Fibroblast of the conjunctiva (primary cell): ENCODE data around the gene CHAD.

Experiments
- DNase-seq: peaks from one replicate; pipeline ENCODE4 v3.0.0-alpha.2; 2010; ENCODE audit warnings: low read depth

CHAD gene, protein sequence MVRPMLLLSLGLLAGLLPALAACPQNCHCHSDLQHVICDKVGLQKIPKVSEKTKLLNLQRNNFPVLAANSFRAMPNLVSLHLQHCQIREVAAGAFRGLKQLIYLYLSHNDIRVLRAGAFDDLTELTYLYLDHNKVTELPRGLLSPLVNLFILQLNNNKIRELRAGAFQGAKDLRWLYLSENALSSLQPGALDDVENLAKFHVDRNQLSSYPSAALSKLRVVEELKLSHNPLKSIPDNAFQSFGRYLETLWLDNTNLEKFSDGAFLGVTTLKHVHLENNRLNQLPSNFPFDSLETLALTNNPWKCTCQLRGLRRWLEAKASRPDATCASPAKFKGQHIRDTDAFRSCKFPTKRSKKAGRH

DNA sequence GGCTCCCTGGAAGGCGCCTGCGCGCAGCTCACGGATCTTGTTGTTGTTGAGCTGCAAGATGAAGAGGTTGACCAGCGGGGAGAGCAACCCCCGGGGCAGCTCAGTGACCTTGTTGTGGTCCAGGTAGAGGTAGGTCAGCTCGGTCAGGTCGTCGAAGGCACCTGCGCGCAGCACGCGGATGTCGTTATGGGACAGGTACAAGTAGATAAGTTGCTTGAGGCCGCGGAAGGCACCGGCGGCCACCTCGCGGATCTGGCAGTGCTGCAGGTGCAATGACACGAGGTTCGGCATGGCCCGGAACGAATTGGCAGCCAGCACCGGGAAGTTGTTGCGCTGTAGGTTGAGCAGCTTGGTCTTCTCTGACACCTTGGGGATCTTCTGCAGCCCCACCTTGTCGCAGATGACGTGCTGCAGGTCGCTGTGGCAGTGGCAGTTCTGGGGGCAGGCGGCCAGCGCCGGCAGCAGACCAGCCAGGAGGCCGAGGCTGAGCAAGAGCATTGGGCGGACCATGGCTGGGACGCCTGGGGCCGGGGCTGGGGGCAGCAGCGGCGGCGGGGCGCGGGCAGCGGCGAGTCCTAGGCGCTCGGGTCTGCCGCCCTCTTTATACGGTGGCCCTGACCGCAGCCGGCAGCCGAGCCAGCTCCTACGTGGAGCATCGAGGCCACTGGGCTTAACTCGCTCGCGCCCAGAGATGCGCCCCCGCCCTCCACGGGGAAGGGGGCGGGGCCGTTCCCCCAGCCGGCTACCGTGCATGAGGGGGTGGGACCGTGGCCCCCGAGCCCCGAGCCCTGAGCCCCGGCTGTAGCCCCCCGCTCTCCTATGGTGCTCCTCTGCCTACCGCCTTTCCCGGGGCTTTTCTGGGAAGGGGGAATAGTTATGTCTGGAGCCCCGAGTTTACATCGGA lies at the start of gene CHAD:
Gene CHAD (minus strand): TSS at position 577 of the 904 bp plus-strand sequence. CDS start 67 bp downstream, at position 510.
- no peak for DNase-seq

DNA sequence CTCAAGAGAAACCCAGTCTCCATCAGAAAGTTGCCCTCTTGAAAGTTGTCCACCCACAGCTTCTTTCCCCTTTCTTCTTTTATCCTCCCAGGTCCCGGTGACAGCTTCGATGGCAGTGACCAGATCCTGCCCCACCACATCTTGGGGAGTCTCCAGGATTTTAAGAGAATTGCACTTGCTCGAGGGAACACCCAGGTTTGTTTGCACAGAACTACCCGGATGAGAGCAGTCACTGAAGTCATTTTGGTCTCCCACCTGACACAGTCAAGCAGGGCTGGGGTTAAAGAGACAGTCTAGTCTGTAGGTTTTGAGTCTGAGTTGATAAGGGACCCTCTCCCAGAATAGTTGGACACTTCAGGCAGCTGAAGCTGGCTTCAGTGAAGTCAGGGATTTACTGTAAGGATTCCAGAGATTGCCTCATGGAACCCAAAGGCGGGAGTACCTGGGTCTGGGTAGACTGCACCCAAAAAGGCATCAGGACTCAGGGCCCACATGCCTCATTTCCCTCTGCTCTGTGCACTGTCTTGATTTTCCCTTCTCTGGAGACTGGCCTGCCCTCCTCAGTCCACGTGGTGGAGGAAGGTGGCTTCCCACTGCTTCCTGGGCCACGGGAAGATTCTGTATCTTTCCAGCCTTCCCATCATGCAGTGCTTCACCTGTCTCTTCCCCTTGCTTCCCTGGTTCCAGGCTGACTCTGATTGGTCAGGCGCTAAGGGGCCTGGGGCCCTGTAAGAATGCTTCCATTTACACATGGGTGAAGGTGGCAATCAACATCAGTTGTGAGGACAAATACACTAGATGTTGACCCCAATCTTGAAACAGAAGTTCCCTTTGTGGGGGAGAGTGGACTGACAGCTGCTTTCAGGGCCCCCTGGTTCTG lies 49.1 kb upstream of the CHAD start:
- no peak for DNase-seq

DNA sequence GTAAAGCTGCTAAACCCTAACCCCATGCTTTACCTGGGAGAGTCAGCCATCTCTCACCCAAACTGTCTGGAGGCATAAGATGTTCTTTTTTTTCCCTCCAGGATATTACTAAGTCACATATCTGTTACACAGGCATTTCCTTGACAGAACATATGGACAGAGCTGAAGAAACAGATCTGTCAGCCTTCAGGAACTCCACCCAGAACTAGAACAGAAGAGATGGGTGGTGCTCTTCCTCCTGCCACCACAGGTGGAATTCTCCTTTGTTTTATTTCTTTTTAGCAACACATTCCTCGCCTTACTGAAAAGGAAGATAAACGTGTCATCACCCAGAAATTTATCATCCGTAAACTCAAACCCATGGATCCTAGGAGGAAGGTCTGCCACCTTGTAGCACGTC lies 48.3 kb upstream of the CHAD start:
- no peak for DNase-seq

DNA sequence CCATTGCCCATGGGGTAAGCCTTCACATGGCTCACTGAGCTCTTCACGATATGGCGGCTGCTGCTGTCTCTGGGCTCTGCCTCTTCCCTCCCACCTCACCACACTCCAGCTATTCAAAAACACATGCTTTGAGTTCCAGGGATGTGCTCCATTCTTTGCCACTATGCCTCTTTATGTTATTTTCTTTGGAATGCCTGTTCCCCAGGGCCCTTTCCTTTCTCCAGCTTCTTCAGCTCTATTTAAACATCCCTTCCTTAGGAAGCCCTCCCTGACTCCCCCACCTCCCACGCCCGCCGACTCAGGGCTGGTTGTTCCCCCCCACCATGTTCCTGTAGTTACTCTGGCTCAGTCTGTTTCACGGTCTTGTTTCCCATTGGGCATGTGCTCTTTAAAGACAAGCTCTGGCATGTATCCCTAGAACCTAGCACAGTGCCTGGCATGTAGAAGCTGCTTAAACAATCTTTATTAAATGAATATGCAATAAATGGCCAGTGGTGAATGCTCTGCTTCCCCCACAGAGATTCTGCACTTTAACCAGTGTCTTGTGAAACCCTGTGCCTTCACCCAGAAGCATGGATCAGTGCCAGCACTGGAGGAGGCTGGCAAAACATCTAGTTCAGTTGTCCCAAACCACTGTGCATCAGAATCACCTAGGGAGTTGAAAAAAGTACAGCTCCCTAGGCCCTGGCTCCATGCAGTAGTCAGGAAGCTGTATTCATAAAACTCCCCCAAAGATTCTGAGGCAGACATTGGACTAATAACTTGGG lies 46.4 kb upstream of the CHAD start:
- DNase-seq: peak; percentile 50

DNA sequence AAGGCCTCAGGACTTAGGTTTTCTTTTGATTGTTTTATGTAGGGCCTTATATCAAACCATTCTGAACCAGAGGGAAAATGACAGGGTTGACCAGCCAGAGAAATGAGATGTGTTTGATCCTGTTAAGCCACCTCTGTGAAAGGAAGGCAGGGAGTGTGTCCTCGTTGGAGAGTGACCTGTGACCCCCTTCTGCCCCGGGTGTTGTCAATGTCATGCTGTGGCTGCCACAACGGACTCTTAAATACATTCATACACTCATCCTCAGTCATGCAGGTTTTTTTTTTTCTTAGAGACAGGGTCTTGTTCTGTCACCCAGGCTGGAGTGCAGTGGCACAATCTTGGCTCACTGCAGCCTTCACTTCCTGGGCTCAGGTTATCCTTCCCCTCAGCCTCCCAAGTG lies 45.7 kb upstream of the CHAD start:
- DNase-seq: no peak

DNA sequence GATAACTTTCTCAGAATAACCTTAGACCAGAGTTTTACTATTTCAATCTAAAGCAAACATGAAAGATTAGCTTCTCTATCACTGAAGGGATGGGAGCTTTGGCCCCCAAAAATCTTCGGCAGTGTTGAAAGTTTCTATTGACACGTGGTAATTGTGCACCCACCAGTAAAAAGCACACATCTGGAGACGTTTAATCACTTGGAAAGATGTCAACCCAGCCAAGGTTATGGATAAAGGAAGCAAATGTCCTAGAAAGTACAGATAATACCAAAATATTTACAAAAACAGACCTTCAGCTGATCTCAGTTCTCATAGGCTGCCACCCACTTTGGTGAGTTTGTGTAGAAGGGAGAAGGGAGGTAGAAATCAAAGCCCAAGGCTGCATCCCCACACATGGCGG lies 44.8 kb upstream of the CHAD start:
- DNase-seq: no peak

DNA sequence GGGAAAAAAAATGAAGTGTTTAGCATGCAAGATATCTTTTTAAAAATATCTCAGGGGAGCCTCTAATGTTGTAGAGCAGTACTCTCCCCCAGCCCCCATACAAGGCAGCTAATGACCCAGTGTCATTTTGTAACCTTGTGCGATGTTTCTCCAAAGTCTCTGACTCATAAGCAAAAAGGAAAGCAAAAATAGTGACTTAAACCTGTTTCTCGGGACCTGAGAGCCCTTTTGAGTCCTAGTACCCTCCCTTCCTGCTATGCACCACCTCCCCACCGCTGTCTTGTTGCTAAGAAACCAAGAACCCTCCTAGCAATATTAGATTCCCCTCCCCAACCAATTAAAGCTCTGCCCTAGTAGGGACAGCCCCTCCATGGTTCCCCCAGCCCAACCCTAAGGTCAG lies 42.4 kb upstream of the CHAD start:
- no peak for DNase-seq

DNA sequence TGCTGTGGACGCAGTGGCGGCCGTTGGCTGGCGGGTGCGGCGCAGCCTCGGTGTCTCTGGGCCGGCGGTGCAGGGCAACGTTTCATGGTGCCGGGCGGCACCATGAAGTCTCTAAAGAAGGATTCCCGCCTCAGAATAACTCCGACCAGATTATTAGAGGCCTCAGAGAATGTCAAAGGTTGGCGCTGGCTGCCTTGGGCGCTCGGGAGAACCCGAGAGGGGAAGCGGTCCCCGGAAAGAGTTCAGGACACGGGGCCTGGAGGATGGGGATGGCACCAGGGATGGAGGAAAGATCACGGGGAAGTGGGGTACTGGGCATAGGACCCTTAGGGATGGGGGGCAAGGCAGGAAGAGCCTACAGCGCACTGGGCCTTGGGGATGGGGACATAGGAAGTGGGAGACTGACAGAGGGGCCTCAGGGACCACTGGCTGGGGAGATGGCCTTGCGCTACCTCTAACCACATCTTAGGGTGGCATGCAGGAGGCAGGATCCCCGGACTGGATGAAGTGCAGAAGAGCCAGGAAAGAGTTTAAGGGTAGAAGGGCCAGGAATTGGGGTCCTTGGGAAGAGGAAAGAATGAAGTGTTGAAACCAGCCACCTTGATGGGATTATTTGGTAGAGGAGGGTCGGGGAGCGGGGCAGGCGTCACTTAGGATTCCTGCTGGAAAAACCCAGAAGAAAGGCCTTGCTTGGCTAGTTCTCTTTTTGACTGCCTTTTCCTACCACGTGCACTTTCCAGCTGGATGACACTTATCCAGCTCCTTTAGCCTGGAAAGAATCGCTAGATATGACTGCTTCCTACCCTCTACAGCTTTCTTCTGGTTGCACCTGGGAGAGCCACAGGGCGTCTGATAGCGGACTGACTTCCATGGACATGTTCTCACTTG lies 40.1 kb upstream of the CHAD start:
- no peak for DNase-seq

DNA sequence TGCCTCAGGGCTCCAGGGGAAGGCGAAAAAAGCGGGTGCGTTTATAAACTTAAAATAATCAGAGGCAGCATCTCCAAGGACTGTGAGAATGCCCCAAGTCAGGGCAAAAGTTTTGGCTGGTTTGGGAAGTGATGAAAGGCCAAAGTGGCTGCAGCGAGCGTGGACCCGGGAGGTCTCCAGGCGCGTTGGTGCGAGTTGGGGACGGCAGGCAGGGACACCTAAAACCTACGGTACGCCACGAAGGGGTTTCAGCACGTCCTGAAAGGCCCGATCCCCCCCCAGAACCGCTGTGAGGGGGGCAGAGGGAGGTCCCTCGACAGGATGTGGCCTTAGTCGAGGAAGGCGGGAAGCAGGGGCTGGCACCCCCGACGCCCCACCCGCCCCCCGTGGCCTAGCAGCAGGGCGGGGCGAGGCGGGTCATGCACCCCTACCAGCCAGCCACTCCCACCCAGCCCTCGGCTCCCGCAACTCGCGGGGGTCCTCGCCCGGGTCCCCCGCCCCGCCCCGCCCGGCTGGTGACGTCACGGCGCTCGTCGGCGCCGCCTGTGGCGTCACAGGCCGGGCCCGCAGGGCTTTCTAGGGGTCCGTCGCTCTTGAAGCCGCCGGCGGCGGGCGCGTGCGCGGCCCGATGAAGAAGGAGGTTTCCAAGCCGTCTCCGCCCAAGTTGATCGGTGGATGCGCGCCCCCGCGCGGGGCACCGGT lies 39.3 kb upstream of the CHAD start, which contains the start of gene MYCBPAP:
Gene MYCBPAP (plus strand): TSS at position 569 of the 702 bp plus-strand sequence. CDS start 236 bp downstream, outside the sequence.
- DNase-seq: peak; percentile 49

DNA sequence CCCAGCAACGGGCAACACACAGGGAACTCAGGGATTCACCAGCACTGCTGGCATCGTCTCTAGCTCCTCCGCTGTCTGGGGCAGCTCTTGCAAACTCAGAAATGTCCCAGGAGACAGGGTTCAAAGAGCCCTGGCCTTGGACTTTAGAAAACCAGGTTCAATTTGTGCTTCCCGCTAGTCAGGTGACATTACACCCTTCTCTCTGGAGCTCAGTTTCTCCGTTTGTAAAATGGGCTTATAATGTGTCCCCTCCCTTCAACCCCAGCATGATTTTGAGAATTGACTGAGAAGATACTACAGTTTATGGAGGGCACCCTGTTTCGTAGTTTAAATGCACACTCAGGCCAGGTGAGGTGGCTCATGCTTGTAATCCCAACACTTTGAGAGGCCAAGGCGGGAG lies 37.6 kb upstream of the CHAD start:
- no peak for DNase-seq

DNA sequence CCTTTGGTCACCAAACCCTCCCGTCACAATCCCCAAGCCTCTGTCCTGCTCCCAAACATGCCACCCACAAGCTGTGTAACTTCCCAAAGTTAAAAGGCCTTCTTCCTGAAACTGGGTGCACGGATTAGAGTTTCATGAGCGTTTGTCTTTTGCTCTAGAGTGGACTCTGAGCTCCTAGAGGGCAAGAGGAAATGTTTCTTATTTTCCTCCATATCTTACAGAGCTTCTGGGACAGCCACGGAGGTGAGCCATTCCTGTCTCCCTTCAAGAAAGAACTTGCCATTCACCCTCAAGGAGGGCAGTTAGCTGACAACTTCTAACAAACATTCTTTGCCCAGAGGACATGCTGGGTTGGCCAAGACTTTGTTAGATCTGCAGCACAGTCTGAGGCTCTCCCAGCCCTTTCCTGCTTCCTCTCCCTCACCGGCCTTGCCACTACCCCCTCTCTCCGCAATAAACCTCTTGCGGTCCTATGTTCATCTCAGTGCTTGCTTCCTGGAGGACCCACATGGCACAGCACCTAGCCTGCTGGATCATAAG lies 37.0 kb upstream of the CHAD start:
- DNase-seq: no peak

DNA sequence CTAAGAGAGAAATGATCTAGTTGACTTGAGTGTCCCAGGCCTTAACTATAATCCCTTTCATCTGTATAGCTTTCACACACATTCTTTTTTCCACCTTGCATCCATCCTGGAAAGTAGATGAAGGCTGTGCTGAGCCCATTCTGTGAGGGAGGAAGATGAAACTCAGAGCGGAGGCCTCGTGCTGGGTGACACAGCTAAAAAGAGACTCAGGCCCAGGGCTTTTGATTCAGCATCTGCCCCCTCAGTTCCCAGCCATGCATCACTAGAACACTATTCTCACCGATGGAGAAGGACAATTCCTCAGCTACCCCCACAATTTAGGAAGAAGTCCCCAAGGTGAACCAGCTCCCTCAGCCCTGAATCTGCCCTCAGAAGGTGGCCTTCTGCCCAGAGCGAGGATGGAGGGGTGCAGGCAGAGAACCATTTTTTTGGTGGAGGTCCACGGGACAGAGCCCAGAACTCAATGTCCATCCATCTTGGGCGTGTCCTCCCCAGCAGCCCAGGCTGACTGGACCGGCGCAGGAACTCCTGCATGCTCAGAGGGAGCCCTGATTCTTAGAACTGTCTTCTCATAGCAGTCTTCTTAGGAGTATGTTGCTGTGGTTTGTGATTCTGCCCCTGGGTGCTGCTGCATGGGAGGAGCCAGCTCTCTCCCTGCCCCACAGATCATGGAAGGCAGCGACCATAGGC lies 33.8 kb upstream of the CHAD start:
- no peak for DNase-seq

DNA sequence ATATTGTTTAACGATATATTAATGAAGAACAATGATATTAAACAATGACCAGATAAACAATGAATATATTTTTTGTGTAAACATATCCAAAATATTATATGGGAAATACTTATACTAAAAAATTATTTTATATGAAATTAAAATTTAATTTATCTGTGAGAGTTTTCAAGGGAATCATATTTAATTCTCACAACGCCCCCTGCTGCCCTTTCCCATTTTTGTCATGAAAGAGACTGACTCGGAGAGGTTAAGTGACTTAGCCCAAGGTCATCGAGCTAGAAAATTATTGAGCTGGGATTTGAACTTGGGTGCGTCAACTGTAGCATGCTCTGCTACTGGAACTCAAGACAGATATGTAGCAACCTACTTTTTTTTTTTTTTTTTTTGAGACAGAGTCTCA lies 32.4 kb upstream of the CHAD start:
- no peak for DNase-seq

DNA sequence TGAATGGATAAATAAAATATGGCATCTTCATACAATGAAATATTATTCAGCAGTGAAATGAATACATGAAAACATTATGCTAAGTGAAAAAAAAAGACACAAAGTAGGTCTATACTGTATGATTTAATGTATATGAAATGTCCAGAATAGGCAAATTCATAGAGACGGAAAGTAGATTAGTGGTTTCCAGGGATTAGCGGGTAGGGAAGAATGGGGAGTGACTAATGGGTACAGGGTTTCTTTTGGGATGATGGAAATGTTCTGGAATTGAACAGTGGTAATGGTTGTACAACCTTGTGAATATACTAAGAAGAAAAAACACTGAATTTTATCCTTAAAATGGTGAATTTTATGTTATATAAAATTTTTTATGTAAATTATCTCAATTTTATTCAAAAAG lies 31.0 kb upstream of the CHAD start:
- no peak for DNase-seq

DNA sequence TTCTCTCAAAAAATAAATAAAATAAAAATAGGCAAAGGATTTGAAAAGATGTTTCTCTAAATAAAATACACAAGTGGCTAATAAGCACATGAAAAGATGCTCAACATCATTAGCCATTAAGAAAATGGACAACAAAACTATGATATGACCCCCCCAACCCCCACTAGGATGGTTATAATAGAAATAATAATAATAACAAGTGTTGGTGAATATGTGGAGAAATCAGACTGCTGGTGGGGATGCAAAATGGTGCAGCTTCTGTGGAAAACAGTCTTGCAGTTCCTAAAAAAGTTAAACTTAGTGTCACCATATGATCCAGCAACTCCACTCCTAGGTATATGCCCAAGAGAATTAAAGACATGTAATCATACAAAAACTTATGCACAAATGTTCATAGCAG lies 30.6 kb upstream of the CHAD start:
- no peak for DNase-seq

DNA sequence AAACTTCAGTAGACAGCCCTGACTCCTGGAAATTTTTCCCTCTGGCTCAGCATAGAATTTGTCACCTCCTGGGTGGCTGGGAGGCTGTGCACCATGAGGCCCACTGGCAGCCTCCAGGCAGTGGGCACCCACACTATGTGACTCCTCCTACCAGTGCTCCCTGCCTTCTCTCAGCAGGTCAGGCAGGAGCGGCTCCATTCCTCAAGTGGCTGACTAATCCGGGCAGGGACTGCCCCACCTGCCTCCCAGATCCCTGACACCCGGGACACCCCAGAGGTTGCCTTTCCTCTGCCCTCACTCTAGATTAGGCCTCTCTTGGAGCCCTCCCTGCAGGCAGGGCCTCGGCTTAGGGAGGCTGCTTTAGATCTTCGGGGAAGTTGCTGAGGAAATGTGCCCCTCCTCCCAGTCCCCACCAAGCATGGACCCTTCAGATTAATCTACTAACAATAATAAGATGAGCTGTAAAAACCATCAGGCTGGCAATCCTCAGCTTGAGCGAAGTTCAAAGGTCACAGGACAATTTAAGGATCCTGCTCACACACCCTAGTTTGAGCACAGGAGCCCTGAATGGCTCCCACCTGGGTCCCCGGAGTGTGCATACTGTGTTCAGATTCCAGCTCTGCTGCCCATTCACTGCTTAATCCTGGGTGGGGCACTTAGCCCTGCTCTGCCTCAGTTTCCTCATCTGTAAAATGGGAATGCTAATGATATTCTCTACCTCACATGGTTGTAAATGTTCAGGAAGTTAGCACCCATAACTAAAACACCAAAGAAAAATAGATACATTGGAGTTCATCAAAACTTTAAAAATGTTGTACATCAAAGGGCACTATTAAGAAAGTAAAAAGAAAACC lies 29.6 kb upstream of the CHAD start:
- DNase-seq: no peak

DNA sequence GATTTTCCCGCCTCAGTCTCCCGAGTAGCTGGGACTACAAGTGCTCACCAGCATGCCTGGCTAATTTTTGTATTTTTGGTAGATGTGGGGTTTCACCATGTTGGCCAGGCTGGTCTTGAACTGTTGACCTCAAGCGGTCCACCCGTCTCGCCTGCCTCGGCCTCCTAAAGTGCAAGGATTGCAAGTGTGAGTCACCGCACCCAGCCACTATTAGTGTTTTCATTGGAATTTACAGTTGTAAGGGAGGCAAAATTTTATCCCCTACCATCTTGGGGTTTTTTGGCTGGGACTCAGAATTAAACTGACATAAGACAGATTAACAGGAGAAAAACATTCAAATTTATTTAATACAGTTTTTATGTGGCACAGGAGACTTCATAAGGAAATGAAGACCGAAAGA lies 27.2 kb upstream of the CHAD start:
- no peak for DNase-seq
